GM12892 (cell line): ENCODE measurements around the gene CCL4.

Experiments used
- POLR2A ChIP-seq: IDR thresholded peaks from 2 replicates; pipeline ENCODE4 v1.6.1; 2011; ENCODE audit warnings: low read depth, low read length, control low read depth
- POLR2AphosphoS5 ChIP-seq: IDR thresholded peaks from 2 replicates; pipeline ENCODE4 v1.6.1; 2011; ENCODE audit warnings: low read depth, low read length, control low read depth
- TAF1 ChIP-seq: IDR thresholded peaks from 2 replicates; pipeline ENCODE4 v1.6.1; 2011; ENCODE audit warnings: low read depth, mild to moderate bottlenecking, control low read depth, low read length, borderline replicate concordance

DNA sequence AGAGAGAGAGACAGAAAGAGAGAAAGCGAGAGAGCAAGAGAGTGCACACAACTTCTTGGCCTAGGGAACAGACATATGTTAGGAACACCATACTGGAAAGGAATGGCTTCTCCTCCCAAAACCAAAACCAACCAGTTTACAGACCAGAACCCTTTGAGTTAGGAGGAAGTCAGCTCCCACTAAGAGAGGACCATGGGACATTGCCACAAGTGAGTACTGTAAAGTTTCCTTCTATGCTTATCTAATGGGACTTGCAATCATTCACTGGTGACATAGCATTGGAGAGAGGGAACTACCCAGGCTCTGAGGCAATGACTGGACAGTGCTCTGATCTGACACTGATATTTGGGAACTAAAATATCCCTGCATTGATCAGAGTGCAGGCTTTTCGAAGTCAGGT lies 40.4 kb downstream of the CCL4 start:
- TF ChIP-seq POLR2AphosphoS5 (no peak), POLR2A (no peak), TAF1 (no peak)
